GM23338 (cell line): ENCODE data around the gene CDK5R1. TPM values are rescaled to one million over a fixed set of nuclear protein-coding genes. Genes with fewer than 3 reads are reported as not detected.

Experiments used
- ATAC-seq: fragments of 200-7000 bp; cut with Tn5 transposase; 3 replicates; pipeline ENCODE4 v1.9.1; 2020
- DNase-seq: peaks from one replicate; pipeline ENCODE4 v3.0.0-alpha.2; 2015; ENCODE audit warnings: low spot score
- H2AFZ ChIP-seq: fragments of 200-600 bp; sonication (generic); 2 replicates; pipeline ENCODE4 v1.8.0; 2016; ENCODE audit warnings: antibody characterized with exemption, mild to moderate bottlenecking, moderate library complexity
- H3F3A ChIP-seq: fragments of 200-600 bp; sonication (generic); replicated peaks from 2 replicates; pipeline ENCODE4 v1.8.0; 2017; ENCODE audit warnings: antibody characterized with exemption, mixed run types, low read depth
- H3K27ac ChIP-seq: fragments of 200-600 bp; sonication (generic); 2 replicates; pipeline ENCODE4 v1.6.1; 2016; ENCODE audit warnings: low read depth
- H3K27me3 ChIP-seq: fragments of 200-600 bp; sonication (generic); 2 replicates; pipeline ENCODE4 v1.8.0; 2016; ENCODE audit warnings: mild to moderate bottlenecking, mixed run types, moderate library complexity; ENCODE audit not compliant: insufficient read depth
- H3K36me3 ChIP-seq: fragments of 200-600 bp; sonication (generic); 2 replicates; pipeline ENCODE4 v1.8.0; 2016; ENCODE audit warnings: mild to moderate bottlenecking; ENCODE audit not compliant: insufficient read depth
- H3K4me1 ChIP-seq: fragments of 200-600 bp; sonication (generic); 2 replicates; pipeline ENCODE4 v1.8.0; 2016; ENCODE audit warnings: mild to moderate bottlenecking, moderate library complexity; ENCODE audit not compliant: insufficient read depth
- H3K4me2 ChIP-seq: fragments of 200-600 bp; sonication (generic); 2 replicates; pipeline ENCODE4 v1.7.1; 2017; ENCODE audit warnings: mixed run types
- H3K4me3 ChIP-seq: fragments of 200-600 bp; sonication (generic); 2 replicates; pipeline ENCODE4 v1.6.1; 2016; ENCODE audit warnings: mixed run types
- H3K79me2 ChIP-seq: fragments of 200-600 bp; sonication (generic); replicated peaks from 2 replicates; pipeline ENCODE4 v1.8.0; 2017; ENCODE audit warnings: mild to moderate bottlenecking; ENCODE audit not compliant: insufficient read depth
- H3K9me2 ChIP-seq: fragments of 200-600 bp; sonication (generic); 2 replicates; pipeline ENCODE4 v1.8.0; 2017; ENCODE audit not compliant: insufficient read depth
- H4K20me1 ChIP-seq: fragments of 200-600 bp; sonication (generic); replicated peaks from 2 replicates; pipeline ENCODE4 v1.8.0; 2017; ENCODE audit warnings: mild to moderate bottlenecking; ENCODE audit not compliant: insufficient read depth
- H3K27ac Mint-ChIP-seq: 2 replicates; pipeline ENCODE4 v1.8.0; 2020; ENCODE audit warnings: inconsistent platforms, mild to moderate bottlenecking, moderate library complexity, mixed read lengths
- H3K27me3 Mint-ChIP-seq: 3 replicates; pipeline ENCODE4 v1.8.0; 2022; ENCODE audit warnings: low read depth, mild to moderate bottlenecking, moderate library complexity, mixed read lengths, inconsistent platforms; ENCODE audit not compliant: insufficient read depth, poor library complexity
- H3K36me3 Mint-ChIP-seq: 3 replicates; pipeline ENCODE4 v1.8.0; 2021; ENCODE audit warnings: low read depth, mild to moderate bottlenecking, inconsistent platforms, moderate library complexity, mixed read lengths
- H3K4me1 Mint-ChIP-seq: 3 replicates; pipeline ENCODE4 v1.8.0; 2020; ENCODE audit warnings: mild to moderate bottlenecking, inconsistent platforms, mixed read lengths
- H3K4me3 Mint-ChIP-seq: 3 replicates; pipeline ENCODE4 v1.8.0; 2021; ENCODE audit warnings: moderate library complexity, mild to moderate bottlenecking, inconsistent platforms, mixed read lengths
- H3K9me3 Mint-ChIP-seq: 3 replicates; pipeline ENCODE4 v1.8.0; 2020; ENCODE audit warnings: moderate library complexity, mild to moderate bottlenecking, inconsistent platforms, mixed read lengths
- CREB1 ChIP-seq: fragments of 250-450 bp; sonication (Bioruptor Pico); IDR thresholded peaks from 2 replicates; pipeline ENCODE4 v1.5.0; 2020; ENCODE audit warnings: low read depth, mild to moderate bottlenecking, moderate library complexity
- CTCF ChIP-seq, 2 experiments: fragments of 200-600 bp in 1 of 2; sonication (generic) in 1 of 2; conservative IDR thresholded peaks; 2 replicates each; pipeline versions ENCODE4 v1.5.1 to v1.6.1; 2016 to 2017; ENCODE audit warnings: antibody characterized with exemption in 2 of 2, low read depth in 2 of 2, mild to moderate bottlenecking in 2 of 2, moderate library complexity in 1 of 2
- EZH2 ChIP-seq: fragments of 200-600 bp; sonication (generic); IDR thresholded peaks from one replicate; pipeline ENCODE4 v1.8.0; 2017; ENCODE audit warnings: antibody characterized with exemption, mild to moderate bottlenecking, low read depth; ENCODE audit not compliant: unreplicated experiment
- EZH2phosphoT487 ChIP-seq: fragments of 200-600 bp; sonication (generic); IDR thresholded peaks from one replicate; pipeline ENCODE4 v1.8.1; 2018; ENCODE audit warnings: antibody characterized with exemption; ENCODE audit not compliant: unreplicated experiment
- JUNB ChIP-seq: IDR thresholded peaks from one replicate; pipeline ENCODE4 v1.6.1; 2016; ENCODE audit warnings: antibody characterized with exemption; ENCODE audit not compliant: unreplicated experiment
- NANOG ChIP-seq: IDR thresholded peaks from 2 replicates; pipeline ENCODE4 v1.6.1; 2016; ENCODE audit warnings: antibody characterized with exemption, borderline replicate concordance
- POLR2AphosphoS5 ChIP-seq: IDR thresholded peaks from 2 replicates; pipeline ENCODE4 v1.6.1; 2016; ENCODE audit warnings: antibody characterized with exemption, low read depth
- STAT1 ChIP-seq: IDR thresholded peaks from one replicate; pipeline ENCODE4 v1.6.1; 2016; ENCODE audit warnings: antibody characterized with exemption; ENCODE audit not compliant: unreplicated experiment
- ZNF114 ChIP-seq: fragments of 250-450 bp; sonication (Bioruptor Pico); IDR thresholded peaks from 2 replicates; pipeline ENCODE4 v1.5.0; 2020; ENCODE audit warnings: mild to moderate bottlenecking, moderate library complexity
- ZNF331 ChIP-seq: fragments of 250-450 bp; sonication (Bioruptor Pico); IDR thresholded peaks from 2 replicates; pipeline ENCODE4 v1.5.0; 2020; ENCODE audit warnings: low read depth, mild to moderate bottlenecking, moderate library complexity
- polyA plus RNA-seq: library from polyadenylated mRNA; unstranded; fragments of >200 nt; fragmentation: Nextera tagmentation; extraction: Ambion mirVana; gene quantifications from 2 replicates; pipeline ENCODE4 v1.2.1, GENCODE V29; 2016
- total RNA-seq: library from RNA; depleted of rRNA; stranded (reverse); fragments of >200 nt; shearing (Covaris generic); gene quantifications from 2 replicates; pipeline ENCODE4 v1.2.3, GENCODE V29; 2014
- TF ChIP-seq, protein P1 (sequence below): IDR thresholded peaks from one replicate; pipeline ENCODE4 v1.6.1; 2018; ENCODE audit warnings: antibody characterized with exemption; ENCODE audit not compliant: unreplicated experiment

Gene CDK5R1
- total and polyA plus RNA-seq, 2 experiments from 2014 or later = 4.0 to 11.6 TPM

DNA sequence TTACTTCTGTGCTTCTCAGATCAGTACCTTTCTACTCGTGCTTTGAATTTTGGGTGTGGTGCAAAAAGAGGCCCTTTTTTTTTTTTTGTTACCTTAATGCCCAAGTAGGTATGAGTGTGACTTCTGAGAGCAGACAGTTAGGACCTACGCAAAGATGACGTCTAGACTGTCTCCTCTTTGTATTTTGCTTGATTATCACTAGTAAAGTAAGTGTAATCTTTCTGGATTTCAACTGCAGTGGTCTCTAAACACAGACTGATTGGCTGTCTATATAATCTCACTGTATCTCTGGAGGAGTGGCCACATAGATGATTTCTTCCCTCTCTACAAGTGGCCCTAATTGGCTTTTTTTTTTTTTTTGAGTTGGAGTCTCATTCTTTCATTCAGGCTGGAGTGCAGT is 11.5 kb upstream of the CDK5R1 start:
- no peak overlapping the region for H3K4me3 Mint-ChIP-seq
- peaks cover 30% of the 10 kb centered on the region for H4K20me1 ChIP-seq
- H3K27me3 ChIP-seq = no peaks in the 10 kb centered on the region
- peaks cover 6% of the 10 kb centered on the region for H3K27me3 Mint-ChIP-seq
- no peak overlapping the region for H3K4me2 ChIP-seq
- H3K36me3 ChIP-seq = peaks cover 78% of the 10 kb centered on the region
- no peak for DNase-seq
- no peak overlapping the region for H3K27ac Mint-ChIP-seq
- H3K9me2 ChIP-seq = no peaks in the 10 kb centered on the region
- H3K4me1 Mint-ChIP-seq = peaks cover 23% of the 10 kb centered on the region; the same call in 2 of the 3 replicates
- ATAC-seq = no peak
- no peaks in the 10 kb centered on the region for H3K9me3 Mint-ChIP-seq
- H3K79me2 ChIP-seq = peaks cover 16% of the 10 kb centered on the region
- H3K36me3 Mint-ChIP-seq = peaks cover 93% of the 10 kb centered on the region
- no peak overlapping the region for H3K4me3 ChIP-seq
- H3K27ac ChIP-seq = no peak overlapping the region
- H3K4me1 ChIP-seq = peaks cover 8% of the 10 kb centered on the region; the same call in 1 of the 2 replicates
- H3F3A ChIP-seq = peaks cover 15% of the 10 kb centered on the region; the same call in 1 of the 2 replicates
- no peak for TF ChIP-seq JUNB
- no peak for TF ChIP-seq EZH2
- TF ChIP-seq, protein P1, sequence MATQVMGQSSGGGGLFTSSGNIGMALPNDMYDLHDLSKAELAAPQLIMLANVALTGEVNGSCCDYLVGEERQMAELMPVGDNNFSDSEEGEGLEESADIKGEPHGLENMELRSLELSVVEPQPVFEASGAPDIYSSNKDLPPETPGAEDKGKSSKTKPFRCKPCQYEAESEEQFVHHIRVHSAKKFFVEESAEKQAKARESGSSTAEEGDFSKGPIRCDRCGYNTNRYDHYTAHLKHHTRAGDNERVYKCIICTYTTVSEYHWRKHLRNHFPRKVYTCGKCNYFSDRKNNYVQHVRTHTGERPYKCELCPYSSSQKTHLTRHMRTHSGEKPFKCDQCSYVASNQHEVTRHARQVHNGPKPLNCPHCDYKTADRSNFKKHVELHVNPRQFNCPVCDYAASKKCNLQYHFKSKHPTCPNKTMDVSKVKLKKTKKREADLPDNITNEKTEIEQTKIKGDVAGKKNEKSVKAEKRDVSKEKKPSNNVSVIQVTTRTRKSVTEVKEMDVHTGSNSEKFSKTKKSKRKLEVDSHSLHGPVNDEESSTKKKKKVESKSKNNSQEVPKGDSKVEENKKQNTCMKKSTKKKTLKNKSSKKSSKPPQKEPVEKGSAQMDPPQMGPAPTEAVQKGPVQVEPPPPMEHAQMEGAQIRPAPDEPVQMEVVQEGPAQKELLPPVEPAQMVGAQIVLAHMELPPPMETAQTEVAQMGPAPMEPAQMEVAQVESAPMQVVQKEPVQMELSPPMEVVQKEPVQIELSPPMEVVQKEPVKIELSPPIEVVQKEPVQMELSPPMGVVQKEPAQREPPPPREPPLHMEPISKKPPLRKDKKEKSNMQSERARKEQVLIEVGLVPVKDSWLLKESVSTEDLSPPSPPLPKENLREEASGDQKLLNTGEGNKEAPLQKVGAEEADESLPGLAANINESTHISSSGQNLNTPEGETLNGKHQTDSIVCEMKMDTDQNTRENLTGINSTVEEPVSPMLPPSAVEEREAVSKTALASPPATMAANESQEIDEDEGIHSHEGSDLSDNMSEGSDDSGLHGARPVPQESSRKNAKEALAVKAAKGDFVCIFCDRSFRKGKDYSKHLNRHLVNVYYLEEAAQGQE = no peak
- no peak overlapping the region for H2AFZ ChIP-seq

- no peak overlapping the region for H3K4me3 ChIP-seq
- H3K27ac ChIP-seq = no peak overlapping the region
- H3K4me1 ChIP-seq = peaks cover 8% of the 10 kb centered on the region; the same call in 1 of the 2 replicates
- H3K79me2 ChIP-seq = no peaks in the 10 kb centered on the region
- Mint-ChIP-seq H3K4me3 (no peak overlapping the region), H3K9me3 (no peaks in the 10 kb centered on the region), H3K27ac (no peak overlapping the region), H3K27me3 (peaks cover 7% of the 10 kb centered on the region), H3K4me1 (peaks cover 27% of the 10 kb centered on the region), H3K36me3 (peaks cover 94% of the 10 kb centered on the region)
- H3F3A ChIP-seq = 0 out of 2 replicates have a peak, but pooled peaks cover 27% of the 10 kb centered on the region
- DNase-seq = no peak
- H3K36me3 ChIP-seq = peaks cover 83% of the 10 kb centered on the region
- H2AFZ ChIP-seq = no peak overlapping the region
- no peaks in the 10 kb centered on the region for H3K9me2 ChIP-seq
- peaks cover 23% of the 10 kb centered on the region for H4K20me1 ChIP-seq
- H3K27me3 ChIP-seq = no peaks in the 10 kb centered on the region
- ATAC-seq = no peak
- no peak overlapping the region for H3K4me2 ChIP-seq
- TF ChIP-seq EZH2phosphoT487 (no peak), NANOG (no peak), ZNF114 (no peak), STAT1 (no peak), CREB1 (CRISPR knock-in tag) (no peak), EZH2 (no peak), ZNF331 (CRISPR knock-in tag) (no peak), JUNB (no peak), POLR2AphosphoS5 (no peak), CTCF (conservative IDR thresholded peaks at IDR 0.05; ENCODE audit: low read depth in 2 of 2) (no peak)
- TF ChIP-seq, protein P1 = no peak
Measured at GRCh38 chr17:32477220-32477619, 9.6 kb upstream of the CDK5R1 start.
